OCI-LY3 (cell line): ENCODE measurements around the gene TTLL10.
A peak's percentile ranks its signal among the peaks of the same experiment; 100 is the strongest.

Source experiments
- H2AFZ ChIP-seq: fragments of 200-600, 300-600 bp; shearing (Covaris generic); 2 replicates; pipeline ENCODE4 v1.6.0; 2014; ENCODE audit warnings: antibody characterized with exemption, low read depth, low read length
- H3K27ac ChIP-seq: fragments of 200-600, 300-600 bp; sonication (generic); 2 replicates; pipeline ENCODE4 v1.5.1; 2014; ENCODE audit warnings: mild to moderate bottlenecking, low read length, moderate library complexity, mixed read lengths
- H3K27me3 ChIP-seq: fragments of 200-600, 300-600 bp; sonication (generic); 2 replicates; pipeline ENCODE4 v1.6.1; 2014; ENCODE audit warnings: low read depth, low read length, mixed read lengths
- H3K36me3 ChIP-seq: fragments of 200-600, 300-600 bp; sonication (generic); replicated peaks from 2 replicates; pipeline ENCODE3; 2014; ENCODE audit warnings: low read depth, low read length, mixed read lengths
- H3K4me1 ChIP-seq: fragments of 300-600, 200-600 bp; sonication (generic); 2 replicates; pipeline ENCODE4 v1.6.1; 2014; ENCODE audit warnings: low read length, mixed read lengths
- H3K4me2 ChIP-seq: fragments of 200-600, 300-600 bp; sonication (generic); 2 replicates; pipeline ENCODE4 v1.6.1; 2014; ENCODE audit warnings: low read length, mixed read lengths
- H3K4me3 ChIP-seq: fragments of 300-600, 200-600 bp; sonication (generic); 2 replicates; pipeline ENCODE4 v1.5.1; 2014; ENCODE audit warnings: antibody characterized with exemption, mild to moderate bottlenecking, low read length, moderate library complexity
- H3K79me2 ChIP-seq: fragments of 300-600, 200-600 bp; shearing (Covaris generic); 2 replicates; pipeline ENCODE4 v1.6.1; 2014; ENCODE audit warnings: mild to moderate bottlenecking, low read length, mixed read lengths
- H3K9ac ChIP-seq: fragments of 300-600, 200-600 bp; shearing (Covaris generic); 2 replicates; pipeline ENCODE4 v1.6.0; 2014; ENCODE audit warnings: mild to moderate bottlenecking, low read length, moderate library complexity
- H3K9me3 ChIP-seq: fragments of 200-600, 300-600 bp; shearing (Covaris generic); 2 replicates; pipeline ENCODE4 v1.6.1; 2014; ENCODE audit warnings: low read length, mixed read lengths; ENCODE audit not compliant: insufficient read depth
- H4K20me1 ChIP-seq: fragments of 200-600, 300-600 bp; sonication (generic); 2 replicates; pipeline ENCODE4 v1.6.1; 2016; ENCODE audit warnings: low read length, mixed read lengths; ENCODE audit not compliant: insufficient read depth
- EZH2phosphoT487 ChIP-seq: fragments of 200-600 bp; shearing (Covaris generic); IDR thresholded peaks from 2 replicates; pipeline ENCODE4 v1.6.1; 2018; ENCODE audit warnings: antibody characterized with exemption, mixed run types, low read depth
- TF ChIP-seq, protein P1 (sequence below): fragments of 200-600, 300-600 bp; sonication (generic); IDR thresholded peaks from 2 replicates; pipeline ENCODE4 v1.5.1; 2014; ENCODE audit warnings: antibody characterized with exemption, low read length, low read depth

TTLL10 gene

DNA sequence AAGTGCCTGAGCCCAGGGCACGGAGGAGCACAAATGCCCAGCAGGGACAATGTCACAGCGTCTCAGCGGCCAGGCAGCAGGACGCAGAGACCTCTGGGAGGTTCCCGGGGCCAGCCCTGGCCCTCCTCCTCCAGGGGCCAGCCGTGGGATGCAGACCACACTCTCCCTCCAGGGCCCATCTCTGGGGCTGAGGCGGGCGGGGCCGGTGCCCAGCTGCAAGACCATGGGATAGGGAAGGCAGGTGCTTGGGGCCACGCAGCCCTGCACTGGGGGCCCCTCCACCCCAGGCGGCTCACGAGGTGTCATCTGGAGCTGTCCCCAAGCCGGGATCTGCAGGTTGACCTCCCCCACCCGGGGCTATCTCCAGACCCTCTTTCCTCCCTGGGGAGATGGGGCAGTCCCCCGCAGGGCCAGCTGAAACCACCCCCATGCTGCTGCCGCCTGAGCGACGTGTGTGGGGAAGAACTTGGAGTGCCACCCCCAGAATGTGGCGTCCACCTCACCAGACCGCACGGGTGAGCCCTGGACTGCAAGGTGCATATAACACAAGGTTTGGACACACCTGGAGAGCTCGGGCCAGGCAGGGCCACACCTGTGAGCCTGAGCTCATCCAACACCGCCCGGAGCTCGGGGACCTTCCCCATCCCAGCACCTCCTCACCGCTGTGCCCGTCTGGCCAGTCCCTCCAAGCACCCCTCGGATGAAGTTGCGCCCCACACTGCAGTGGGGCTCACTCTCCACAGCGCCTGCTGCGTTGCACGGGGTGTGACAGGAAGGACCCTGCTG lies 4.1 kb upstream of the TTLL10 start:
- Histone ChIP-seq H3K27me3 (peaks cover 29% of the 10 kb centered on the region), H3K36me3 (no peaks in the 10 kb centered on the region), H3K4me3 (peak overlapping the region; percentile 78), H3K27ac (peak overlapping the region; percentile 7; the same call in 1 of the 2 replicates), H3K4me2 (peak overlapping the region; percentile 97), H3K4me1 (peaks cover 42% of the 10 kb centered on the region), H3K79me2 (no peaks in the 10 kb centered on the region), H3K9ac (peak overlapping the region; percentile 70; the same call in 1 of the 2 replicates), H3K9me3 (no peaks in the 10 kb centered on the region), H2AFZ (no peak overlapping the region), H4K20me1 (no peaks in the 10 kb centered on the region)
- TF ChIP-seq, protein P1, sequence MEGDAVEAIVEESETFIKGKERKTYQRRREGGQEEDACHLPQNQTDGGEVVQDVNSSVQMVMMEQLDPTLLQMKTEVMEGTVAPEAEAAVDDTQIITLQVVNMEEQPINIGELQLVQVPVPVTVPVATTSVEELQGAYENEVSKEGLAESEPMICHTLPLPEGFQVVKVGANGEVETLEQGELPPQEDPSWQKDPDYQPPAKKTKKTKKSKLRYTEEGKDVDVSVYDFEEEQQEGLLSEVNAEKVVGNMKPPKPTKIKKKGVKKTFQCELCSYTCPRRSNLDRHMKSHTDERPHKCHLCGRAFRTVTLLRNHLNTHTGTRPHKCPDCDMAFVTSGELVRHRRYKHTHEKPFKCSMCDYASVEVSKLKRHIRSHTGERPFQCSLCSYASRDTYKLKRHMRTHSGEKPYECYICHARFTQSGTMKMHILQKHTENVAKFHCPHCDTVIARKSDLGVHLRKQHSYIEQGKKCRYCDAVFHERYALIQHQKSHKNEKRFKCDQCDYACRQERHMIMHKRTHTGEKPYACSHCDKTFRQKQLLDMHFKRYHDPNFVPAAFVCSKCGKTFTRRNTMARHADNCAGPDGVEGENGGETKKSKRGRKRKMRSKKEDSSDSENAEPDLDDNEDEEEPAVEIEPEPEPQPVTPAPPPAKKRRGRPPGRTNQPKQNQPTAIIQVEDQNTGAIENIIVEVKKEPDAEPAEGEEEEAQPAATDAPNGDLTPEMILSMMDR: no peak
- no peak for TF ChIP-seq EZH2phosphoT487

DNA sequence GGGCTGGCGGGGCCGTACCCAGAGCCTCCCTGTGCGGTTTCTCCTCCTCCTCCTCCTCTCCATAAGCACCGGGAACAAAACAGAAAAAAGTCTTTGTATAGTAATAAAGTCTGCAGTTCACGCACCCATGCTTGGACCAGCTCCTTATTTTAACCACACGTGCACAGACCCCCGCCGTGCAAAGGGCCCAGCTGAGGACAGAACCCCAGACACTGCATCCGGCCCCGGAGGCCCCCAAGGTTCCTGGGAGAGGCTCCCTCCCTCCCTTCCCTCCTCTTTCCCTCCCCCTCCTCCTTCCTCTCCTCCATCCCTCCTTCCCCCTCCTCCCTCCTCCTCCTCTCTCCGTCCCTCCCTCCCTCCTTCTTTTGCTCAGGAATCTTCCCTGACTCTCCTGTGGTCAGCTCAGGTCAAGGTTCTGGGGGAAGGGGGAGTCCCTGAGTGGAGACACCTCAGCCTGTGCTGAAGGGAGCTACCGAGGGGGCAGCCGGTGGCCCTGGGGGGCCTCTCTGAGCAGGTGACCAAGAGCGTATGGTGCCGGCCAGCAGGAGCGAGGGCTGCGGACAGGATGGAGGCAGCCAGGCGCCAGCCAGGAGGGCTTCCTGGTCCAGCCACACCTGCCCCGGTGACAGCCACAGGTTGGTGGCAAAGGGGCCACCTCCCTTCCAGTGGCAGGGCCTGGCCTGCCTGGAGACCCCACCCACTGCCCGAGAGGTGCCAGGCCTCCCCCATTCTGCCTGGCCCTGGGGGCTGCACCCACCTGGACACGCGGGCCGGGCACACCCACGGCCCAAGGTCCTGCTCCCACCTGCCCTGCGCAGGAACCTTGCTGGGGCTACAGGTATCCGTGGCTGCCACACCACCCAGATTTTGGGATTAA lies 3.2 kb upstream of the TTLL10 start:
- no peak for TF ChIP-seq EZH2phosphoT487
- TF ChIP-seq, protein P1: no peak
- no peaks in the 10 kb centered on the region for H3K79me2 ChIP-seq
- H3K4me3 ChIP-seq: peak overlapping the region; percentile 78
- H4K20me1 ChIP-seq: no peaks in the 10 kb centered on the region
- peak overlapping the region; percentile 97 for H3K4me2 ChIP-seq
- H2AFZ ChIP-seq: no peak overlapping the region
- H3K4me1 ChIP-seq: peaks cover 42% of the 10 kb centered on the region
- no peaks in the 10 kb centered on the region for H3K36me3 ChIP-seq
- peaks cover 29% of the 10 kb centered on the region for H3K27me3 ChIP-seq
- peak overlapping the region; percentile 70; the same call in 1 of the 2 replicates for H3K27ac ChIP-seq
- H3K9me3 ChIP-seq: no peaks in the 10 kb centered on the region
- H3K9ac ChIP-seq: peak overlapping the region; percentile 70

DNA sequence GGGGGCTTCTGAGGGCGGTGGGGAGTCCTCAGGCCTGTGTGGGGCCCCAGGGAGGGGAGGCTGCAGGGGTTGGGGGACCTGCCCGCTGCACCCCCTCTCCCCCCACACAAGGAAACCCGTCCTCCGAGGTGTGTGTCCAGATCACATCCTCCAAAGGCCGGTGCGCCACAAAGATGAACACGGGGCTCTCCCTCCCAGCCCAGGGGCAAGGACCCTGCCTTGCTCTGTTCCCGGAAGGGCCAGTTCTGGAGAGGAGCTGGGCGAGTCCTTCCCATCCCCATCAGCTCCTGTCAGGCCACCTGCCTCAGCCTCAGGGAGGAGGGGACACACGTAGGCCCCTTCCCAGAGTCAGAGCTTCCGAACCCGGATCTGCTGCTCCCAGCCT lies 2.5 kb upstream of the TTLL10 start:
- no peaks in the 10 kb centered on the region for H3K79me2 ChIP-seq
- no peaks in the 10 kb centered on the region for H3K9me3 ChIP-seq
- TF ChIP-seq, protein P1: no peak
- no peak for TF ChIP-seq EZH2phosphoT487
- peak overlapping the region; percentile 70 for H3K27ac ChIP-seq
- H3K27me3 ChIP-seq: peaks cover 29% of the 10 kb centered on the region
- H3K4me1 ChIP-seq: peaks cover 42% of the 10 kb centered on the region
- H3K4me2 ChIP-seq: peak overlapping the region; percentile 97
- H2AFZ ChIP-seq: no peak overlapping the region
- no peaks in the 10 kb centered on the region for H4K20me1 ChIP-seq
- H3K36me3 ChIP-seq: no peaks in the 10 kb centered on the region
- peak overlapping the region; percentile 78 for H3K4me3 ChIP-seq
- peak overlapping the region; percentile 70 for H3K9ac ChIP-seq
